K562 (cell line): ENCODE data around the gene ADORA2B. TPM values are rescaled to one million over a fixed set of nuclear protein-coding genes. Genes with fewer than 3 reads are reported as not detected.

Experiments
- BMI1 ChIP-seq: fragments of 150-350 bp; IDR thresholded peaks from 2 replicates; pipeline ENCODE4 v1.6.1; 2014; ENCODE audit warnings: low read length
- HES1 ChIP-seq: fragments of 450-650 bp; IDR thresholded peaks from 2 replicates; pipeline ENCODE4 v1.6.1; 2016; ENCODE audit warnings: low read depth, mild to moderate bottlenecking, moderate library complexity
- JUND ChIP-seq, 2 experiments: IDR thresholded peaks; 2 replicates in 1 of 2; 3 replicates in 1 of 2; pipeline ENCODE4 v1.6.1; 2011; ENCODE audit warnings: borderline replicate concordance in 2 of 2, low read depth in 2 of 2, low read length in 2 of 2, improper control_type of control experiment in 1 of 2, missing biosample characterization in 1 of 2, missing genetic modification characterization in 1 of 2, missing genetic modification reagents in 1 of 2
- KDM5B ChIP-seq: fragments of 200-600 bp; sonication (generic); IDR thresholded peaks from 2 replicates; pipeline ENCODE4 v1.6.1; 2012; ENCODE audit warnings: low read depth, mild to moderate bottlenecking, moderate library complexity, low read length, control low read depth, inconsistent platforms; ENCODE audit not compliant: insufficient replicate concordance
- MTA3 ChIP-seq: fragments of 450-650 bp; formaldehyde crosslinking; IDR thresholded peaks from 2 replicates; pipeline ENCODE4 v1.6.1; 2017; ENCODE audit warnings: mild to moderate bottlenecking, borderline replicate concordance
- NCOA4 ChIP-seq: fragments of 450-650 bp; IDR thresholded peaks from 2 replicates; pipeline ENCODE4 v1.6.1; 2018; ENCODE audit warnings: mild to moderate bottlenecking; ENCODE audit not compliant: partially characterized antibody
- ZNF217 ChIP-seq: sonication (generic); formaldehyde crosslinking; IDR thresholded peaks from 2 replicates; pipeline ENCODE4 v1.8.0; 2022; ENCODE audit warnings: mild to moderate bottlenecking, missing genetic modification reagents
- ZNF639 ChIP-seq, 2 experiments: fragments of 200-800 bp in 1 of 2; sonication (Bioruptor generic) in 1 of 2; sonication (generic) in 1 of 2; formaldehyde crosslinking in 1 of 2; IDR thresholded peaks in 1 of 2; conservative IDR thresholded peaks in 1 of 2; 2 replicates each; pipeline versions ENCODE4 v1.5.0 to v1.6.1; 2016 to 2020; ENCODE audit warnings: missing compliant biosample characterization in 1 of 2, missing genetic modification characterization in 1 of 2, missing genetic modification reagents in 1 of 2
- ZNF699 ChIP-seq: fragments of 250-450 bp; sonication (Bioruptor Pico); IDR thresholded peaks from 2 replicates; pipeline ENCODE4 v1.8.0; 2021; ENCODE audit warnings: mild to moderate bottlenecking, moderate library complexity; ENCODE audit not compliant: insufficient replicate concordance
- polyA plus RNA-seq, 8 experiments: library from polyadenylated mRNA; depleted of rRNA in 4 of 8; stranded (reverse) in 5 of 8; unstranded in 3 of 8; fragments of >200 nt; fragmentation: Nextera tagmentation in 2 of 8; fragmentation: Illumina TruSeq in 1 of 8; extraction: Ambion mirVana in 2 of 8; extraction: Trizol in 1 of 8; gene quantifications; 2 replicates each; pipeline versions ENCODE4 v1.2.1 to v1.2.3, GENCODE V29; 2011 to 2014; ENCODE audit warnings: inconsistent platforms in 1 of 8, missing spikeins in 1 of 8
- total RNA-seq, 7 experiments: library from RNA; depleted of rRNA in 6 of 7; stranded (reverse); fragments of >200 nt in 6 of 7; fragmentation: Illumina TruSeq in 2 of 7; extraction: Trizol in 2 of 7; gene quantifications; 2 replicates each; pipeline versions ENCODE4 v1.2.1 to v1.2.3, GENCODE V29; 2011 to 2021; ENCODE audit warnings: low replicate concordance in 1 of 7
- TF ChIP-seq, protein P1 (sequence below), 2 experiments: IDR thresholded peaks; 2 replicates each; pipeline ENCODE4 v1.6.1; 2012; ENCODE audit warnings: improper control_type of control experiment in 2 of 2, low read depth in 2 of 2, low read length in 2 of 2, borderline replicate concordance in 1 of 2
- TF ChIP-seq, protein P2 (sequence below): sonication (generic); formaldehyde crosslinking; IDR thresholded peaks from 2 replicates; pipeline ENCODE4 v1.8.0; 2023; ENCODE audit warnings: mild to moderate bottlenecking, missing genetic modification reagents
- TF ChIP-seq, protein P3 (sequence below): fragments of 450-650 bp; IDR thresholded peaks from 2 replicates; pipeline ENCODE4 v1.7.0; 2016; ENCODE audit warnings: borderline replicate concordance
- TF ChIP-seq, protein P4 (sequence below): IDR thresholded peaks from 2 replicates; pipeline ENCODE4 v1.6.1; 2011; ENCODE audit not compliant: insufficient read length; ENCODE audit errors: extremely low read depth

ADORA2B gene
- total and polyA plus RNA-seq, 9 of the 15 experiments (the other 6 are each of a cell fraction or from before 2014, with no cell fraction given): 6.4 to 16.6 (median 10.5) TPM

DNA sequence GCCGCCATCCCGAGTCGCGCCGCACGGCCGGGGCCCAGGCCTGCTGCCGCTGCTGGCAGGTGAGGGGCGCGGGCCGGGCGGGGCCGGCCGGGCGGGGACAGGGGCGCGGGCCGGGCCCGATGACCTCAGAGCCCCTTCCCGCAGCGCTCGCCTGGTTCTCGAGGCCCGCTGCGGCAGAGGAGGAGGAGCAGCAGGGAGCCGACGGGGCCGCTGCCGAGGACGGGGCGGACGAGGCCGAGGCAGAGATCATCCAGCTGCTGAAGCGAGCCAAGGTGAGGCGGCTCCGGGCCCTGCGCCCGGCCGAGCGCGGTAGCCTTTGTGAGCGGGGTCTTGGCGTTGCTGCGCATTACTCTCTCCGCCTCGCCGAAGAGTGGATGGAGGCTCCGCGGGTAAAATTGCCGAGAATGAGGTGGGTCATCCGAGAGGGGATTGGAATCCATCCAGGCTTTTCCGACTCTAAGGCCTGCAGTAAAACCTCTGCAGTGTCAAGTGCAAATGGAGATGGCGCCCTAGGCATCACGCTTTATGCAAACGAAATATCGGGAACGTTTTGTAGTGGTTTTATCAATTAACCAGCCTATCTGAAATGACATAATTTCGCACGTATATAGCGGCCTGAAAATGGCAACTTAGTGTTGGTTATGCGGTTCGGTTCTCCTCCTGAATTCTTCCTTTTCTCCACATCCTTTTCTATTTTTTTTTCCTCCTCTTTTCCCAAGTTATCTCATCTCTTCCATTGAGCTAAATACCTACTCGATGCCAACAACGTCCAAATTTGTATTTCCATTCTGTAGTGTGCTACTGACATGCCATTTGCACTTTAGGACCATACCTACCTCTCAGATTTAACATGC lies 55.3 kb downstream of the ADORA2B start (continued):
- TF ChIP-seq, protein P1, sequence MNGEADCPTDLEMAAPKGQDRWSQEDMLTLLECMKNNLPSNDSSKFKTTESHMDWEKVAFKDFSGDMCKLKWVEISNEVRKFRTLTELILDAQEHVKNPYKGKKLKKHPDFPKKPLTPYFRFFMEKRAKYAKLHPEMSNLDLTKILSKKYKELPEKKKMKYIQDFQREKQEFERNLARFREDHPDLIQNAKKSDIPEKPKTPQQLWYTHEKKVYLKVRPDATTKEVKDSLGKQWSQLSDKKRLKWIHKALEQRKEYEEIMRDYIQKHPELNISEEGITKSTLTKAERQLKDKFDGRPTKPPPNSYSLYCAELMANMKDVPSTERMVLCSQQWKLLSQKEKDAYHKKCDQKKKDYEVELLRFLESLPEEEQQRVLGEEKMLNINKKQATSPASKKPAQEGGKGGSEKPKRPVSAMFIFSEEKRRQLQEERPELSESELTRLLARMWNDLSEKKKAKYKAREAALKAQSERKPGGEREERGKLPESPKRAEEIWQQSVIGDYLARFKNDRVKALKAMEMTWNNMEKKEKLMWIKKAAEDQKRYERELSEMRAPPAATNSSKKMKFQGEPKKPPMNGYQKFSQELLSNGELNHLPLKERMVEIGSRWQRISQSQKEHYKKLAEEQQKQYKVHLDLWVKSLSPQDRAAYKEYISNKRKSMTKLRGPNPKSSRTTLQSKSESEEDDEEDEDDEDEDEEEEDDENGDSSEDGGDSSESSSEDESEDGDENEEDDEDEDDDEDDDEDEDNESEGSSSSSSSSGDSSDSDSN (IDR thresholded peaks at IDR 0.05; ENCODE audit: borderline replicate concordance in 1 of 2, low read depth in 2 of 2, low read length in 2 of 2): peak; percentile 17 to 35; a peak in 1 of 4 replicates
- TF ChIP-seq ZNF639 (CRISPR knock-in tag; conservative IDR thresholded peaks at IDR 0.05 in 1 of 2, IDR thresholded peaks at IDR 0.05 in 1 of 2): peak in 1 of 2 experiments; percentile 68; a peak in 2 of 4 replicates
- TF ChIP-seq HES1: no peak
- TF ChIP-seq JUND (IDR thresholded peaks at IDR 0.05; ENCODE audit: borderline replicate concordance, low read depth, low read length): no peak
- TF ChIP-seq JUND (tag; IDR thresholded peaks at IDR 0.05; ENCODE audit: borderline replicate concordance, low read depth, low read length): no peak
- no peak for TF ChIP-seq KDM5B
- TF ChIP-seq, protein P2, sequence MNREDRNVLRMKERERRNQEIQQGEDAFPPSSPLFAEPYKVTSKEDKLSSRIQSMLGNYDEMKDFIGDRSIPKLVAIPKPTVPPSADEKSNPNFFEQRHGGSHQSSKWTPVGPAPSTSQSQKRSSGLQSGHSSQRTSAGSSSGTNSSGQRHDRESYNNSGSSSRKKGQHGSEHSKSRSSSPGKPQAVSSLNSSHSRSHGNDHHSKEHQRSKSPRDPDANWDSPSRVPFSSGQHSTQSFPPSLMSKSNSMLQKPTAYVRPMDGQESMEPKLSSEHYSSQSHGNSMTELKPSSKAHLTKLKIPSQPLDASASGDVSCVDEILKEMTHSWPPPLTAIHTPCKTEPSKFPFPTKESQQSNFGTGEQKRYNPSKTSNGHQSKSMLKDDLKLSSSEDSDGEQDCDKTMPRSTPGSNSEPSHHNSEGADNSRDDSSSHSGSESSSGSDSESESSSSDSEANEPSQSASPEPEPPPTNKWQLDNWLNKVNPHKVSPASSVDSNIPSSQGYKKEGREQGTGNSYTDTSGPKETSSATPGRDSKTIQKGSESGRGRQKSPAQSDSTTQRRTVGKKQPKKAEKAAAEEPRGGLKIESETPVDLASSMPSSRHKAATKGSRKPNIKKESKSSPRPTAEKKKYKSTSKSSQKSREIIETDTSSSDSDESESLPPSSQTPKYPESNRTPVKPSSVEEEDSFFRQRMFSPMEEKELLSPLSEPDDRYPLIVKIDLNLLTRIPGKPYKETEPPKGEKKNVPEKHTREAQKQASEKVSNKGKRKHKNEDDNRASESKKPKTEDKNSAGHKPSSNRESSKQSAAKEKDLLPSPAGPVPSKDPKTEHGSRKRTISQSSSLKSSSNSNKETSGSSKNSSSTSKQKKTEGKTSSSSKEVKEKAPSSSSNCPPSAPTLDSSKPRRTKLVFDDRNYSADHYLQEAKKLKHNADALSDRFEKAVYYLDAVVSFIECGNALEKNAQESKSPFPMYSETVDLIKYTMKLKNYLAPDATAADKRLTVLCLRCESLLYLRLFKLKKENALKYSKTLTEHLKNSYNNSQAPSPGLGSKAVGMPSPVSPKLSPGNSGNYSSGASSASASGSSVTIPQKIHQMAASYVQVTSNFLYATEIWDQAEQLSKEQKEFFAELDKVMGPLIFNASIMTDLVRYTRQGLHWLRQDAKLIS (CRISPR knock-in tag): no peak
- TF ChIP-seq ZNF217 (CRISPR knock-in tag): no peak
- no peak for TF ChIP-seq BMI1
- TF ChIP-seq NCOA4: no peak
- TF ChIP-seq, protein P3, sequence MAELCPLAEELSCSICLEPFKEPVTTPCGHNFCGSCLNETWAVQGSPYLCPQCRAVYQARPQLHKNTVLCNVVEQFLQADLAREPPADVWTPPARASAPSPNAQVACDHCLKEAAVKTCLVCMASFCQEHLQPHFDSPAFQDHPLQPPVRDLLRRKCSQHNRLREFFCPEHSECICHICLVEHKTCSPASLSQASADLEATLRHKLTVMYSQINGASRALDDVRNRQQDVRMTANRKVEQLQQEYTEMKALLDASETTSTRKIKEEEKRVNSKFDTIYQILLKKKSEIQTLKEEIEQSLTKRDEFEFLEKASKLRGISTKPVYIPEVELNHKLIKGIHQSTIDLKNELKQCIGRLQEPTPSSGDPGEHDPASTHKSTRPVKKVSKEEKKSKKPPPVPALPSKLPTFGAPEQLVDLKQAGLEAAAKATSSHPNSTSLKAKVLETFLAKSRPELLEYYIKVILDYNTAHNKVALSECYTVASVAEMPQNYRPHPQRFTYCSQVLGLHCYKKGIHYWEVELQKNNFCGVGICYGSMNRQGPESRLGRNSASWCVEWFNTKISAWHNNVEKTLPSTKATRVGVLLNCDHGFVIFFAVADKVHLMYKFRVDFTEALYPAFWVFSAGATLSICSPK: no peak
- TF ChIP-seq, protein P4, sequence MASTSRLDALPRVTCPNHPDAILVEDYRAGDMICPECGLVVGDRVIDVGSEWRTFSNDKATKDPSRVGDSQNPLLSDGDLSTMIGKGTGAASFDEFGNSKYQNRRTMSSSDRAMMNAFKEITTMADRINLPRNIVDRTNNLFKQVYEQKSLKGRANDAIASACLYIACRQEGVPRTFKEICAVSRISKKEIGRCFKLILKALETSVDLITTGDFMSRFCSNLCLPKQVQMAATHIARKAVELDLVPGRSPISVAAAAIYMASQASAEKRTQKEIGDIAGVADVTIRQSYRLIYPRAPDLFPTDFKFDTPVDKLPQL: no peak
- no peak for TF ChIP-seq ZNF699
- no peak for TF ChIP-seq MTA3
